Nephron (organoid): ENCODE data around the gene KIRREL3.

Experiments
- H3K27ac Mint-ChIP-seq, 3 experiments: 2 replicates each; pipeline ENCODE4 v1.8.0; 2020; ENCODE audit warnings: mixed read lengths in 3 of 3, mild to moderate bottlenecking in 2 of 3, moderate library complexity in 1 of 3
- H3K27me3 Mint-ChIP-seq: 2 replicates; pipeline ENCODE4 v1.8.0; 2021; ENCODE audit warnings: low read depth, mild to moderate bottlenecking, moderate library complexity, mixed read lengths
- H3K36me3 Mint-ChIP-seq: 2 replicates; pipeline ENCODE4 v1.8.0; 2020; ENCODE audit warnings: low read depth, mixed read lengths
- H3K4me1 Mint-ChIP-seq: 2 replicates; pipeline ENCODE4 v1.8.0; 2020; ENCODE audit warnings: mixed read lengths
- H3K4me3 Mint-ChIP-seq, 3 experiments: 2 replicates each; pipeline ENCODE4 v1.8.0; 2020; ENCODE audit warnings: mild to moderate bottlenecking in 3 of 3, mixed read lengths in 3 of 3, moderate library complexity in 2 of 3
- H3K9me3 Mint-ChIP-seq: 2 replicates; pipeline ENCODE4 v1.8.0; 2020; ENCODE audit warnings: mixed read lengths
- CTCF ChIP-seq, 3 experiments: fragments of 200-600 bp; sonication (generic); IDR thresholded peaks; one replicate each; pipeline ENCODE4 v1.5.0; 2021; ENCODE audit warnings: antibody characterized with exemption in 3 of 3; ENCODE audit not compliant: unreplicated experiment in 3 of 3

Gene KIRREL3

GRCh38 chr11:126612671-126613070, 387.9 kb downstream of the KIRREL3 start:
- H3K9me3 Mint-ChIP-seq: peaks cover 3% of the 10 kb centered on the region
- no peak overlapping the region for H3K4me3 Mint-ChIP-seq
- no peaks in the 10 kb centered on the region for H3K36me3 Mint-ChIP-seq
- H3K4me1 Mint-ChIP-seq: peaks cover 36% of the 10 kb centered on the region
- no peak for TF ChIP-seq CTCF (IDR thresholded peaks at IDR 0.05; ENCODE audit: unreplicated experiment in 3 of 3)
- no peak overlapping the region for H3K27ac Mint-ChIP-seq
- peaks cover 3% of the 10 kb centered on the region for H3K27me3 Mint-ChIP-seq

- Mint-ChIP-seq H3K27ac (no peak overlapping the region), H3K27me3 (peaks cover 9% of the 10 kb centered on the region), H3K4me1 (peaks cover 48% of the 10 kb centered on the region), H3K9me3 (no peaks in the 10 kb centered on the region), H3K4me3 (no peak overlapping the region), H3K36me3 (no peaks in the 10 kb centered on the region)
- no peak for TF ChIP-seq CTCF (IDR thresholded peaks at IDR 0.05; ENCODE audit: unreplicated experiment in 3 of 3)
These were observed 389.1 kb downstream of the KIRREL3 start for GRCh38 chr11:126611438-126611837.

- Mint-ChIP-seq H3K27me3 (peaks cover 13% of the 10 kb centered on the region), H3K4me3 (peak overlapping the region in 1 of 3 experiments; percentile 3), H3K9me3 (no peaks in the 10 kb centered on the region), H3K36me3 (no peaks in the 10 kb centered on the region), H3K4me1 (peaks cover 53% of the 10 kb centered on the region), H3K27ac (peak overlapping the region; percentile 62 to 76 (median 66))
- no peak for TF ChIP-seq CTCF (IDR thresholded peaks at IDR 0.05; ENCODE audit: unreplicated experiment in 3 of 3)
These were observed 391.9 kb downstream of the KIRREL3 start for GRCh38 chr11:126608658-126609057.

- Mint-ChIP-seq H3K36me3 (no peaks in the 10 kb centered on the region), H3K4me3 (no peak overlapping the region), H3K27ac (peak overlapping the region; percentile 62 to 90 (median 70)), H3K9me3 (no peaks in the 10 kb centered on the region), H3K27me3 (peaks cover 13% of the 10 kb centered on the region), H3K4me1 (peaks cover 48% of the 10 kb centered on the region)
- no peak for TF ChIP-seq CTCF (IDR thresholded peaks at IDR 0.05; ENCODE audit: unreplicated experiment in 3 of 3)
These were observed 392.6 kb downstream of the KIRREL3 start for GRCh38 chr11:126607776-126608541.

- H3K4me3 Mint-ChIP-seq: no peak overlapping the region
- peak overlapping the region; percentile 70 to 90 (median 71) for H3K27ac Mint-ChIP-seq
- peaks cover 16% of the 10 kb centered on the region for H3K27me3 Mint-ChIP-seq
- peak; percentile 90 to 94 (median 91) for TF ChIP-seq CTCF (IDR thresholded peaks at IDR 0.05; ENCODE audit: unreplicated experiment in 3 of 3)
- H3K9me3 Mint-ChIP-seq: no peaks in the 10 kb centered on the region
- no peaks in the 10 kb centered on the region for H3K36me3 Mint-ChIP-seq
- peaks cover 52% of the 10 kb centered on the region for H3K4me1 Mint-ChIP-seq
These were observed 393.2 kb downstream of the KIRREL3 start for GRCh38 chr11:126607374-126607773.

- peak overlapping the region; percentile 70 to 90 (median 71) for H3K27ac Mint-ChIP-seq
These were observed 394.1 kb downstream of the KIRREL3 start for GRCh38 chr11:126606484-126606883.

More at GRCh38 chr11:126606484-126606883, 394.1 kb downstream of the KIRREL3 start:
- Mint-ChIP-seq H3K4me3 (no peak overlapping the region), H3K36me3 (no peaks in the 10 kb centered on the region), H3K9me3 (no peaks in the 10 kb centered on the region), H3K4me1 (peaks cover 58% of the 10 kb centered on the region), H3K27me3 (peaks cover 22% of the 10 kb centered on the region)
- no peak for TF ChIP-seq CTCF (IDR thresholded peaks at IDR 0.05; ENCODE audit: unreplicated experiment in 3 of 3)
